Adrenal gland (tissue), 12 donors: ENCODE measurements around the gene UCN3. TPM values are rescaled to one million over a fixed set of nuclear protein-coding genes. Genes with fewer than 3 reads are reported as not detected.

Experiments used
- DNase-seq, 7 donors: peaks; one replicate each; pipeline ENCODE4 v3.0.0-alpha.2; 2019 to 2020
- H3K27ac ChIP-seq, 5 donors: fragments of 200-600 bp; sonication (generic) in 4 of 5; 1 replicate in 3 of 5; 2 replicates in 2 of 5; pipeline versions ENCODE4 v1.5.1 to v1.8.0; 2016 to 2020; ENCODE audit warnings: mild to moderate bottlenecking in 1 of 5
- H3K27me3 ChIP-seq: fragments of 200-600 bp; 2 replicates; pipeline ENCODE4 v1.8.0; 2021
- H3K36me3 ChIP-seq, 2 donors: fragments of 200-600 bp; replicated peaks in 1 of 2; 1 replicate in 1 of 2; 2 replicates in 1 of 2; pipeline versions ENCODE4 v1.5.1 to v1.8.0; 2018 to 2022
- H3K4me1 ChIP-seq, 2 donors: fragments of 200-600 bp; replicated peaks in 1 of 2; 1 replicate in 1 of 2; 2 replicates in 1 of 2; pipeline versions ENCODE4 v1.5.1 to v1.8.0; 2018 to 2021
- H3K4me3 ChIP-seq, 4 donors: fragments of 200-600 bp; sonication (generic) in 3 of 4; one replicate each; pipeline ENCODE4 v1.5.1; 2016 to 2018
- H3K9me3 ChIP-seq, 3 donors: fragments of 200-600 bp; sonication (generic) in 1 of 3; replicated peaks in 1 of 3; 1 replicate in 2 of 3; 2 replicates in 1 of 3; pipeline versions ENCODE4 v1.5.1 to v1.8.0; 2016 to 2021
- CTCF ChIP-seq, 6 experiments: fragments of 450-650 bp in 4 of 6; fragments of 200-600 bp in 2 of 6; sonication (generic) in 1 of 6; IDR thresholded peaks; 1 replicate in 5 of 6; 2 replicates in 1 of 6; pipeline versions ENCODE4 v1.5.1 to v1.8.0; 2016 to 2021; ENCODE audit warnings: antibody characterized with exemption in 6 of 6, mild to moderate bottlenecking in 2 of 6, moderate library complexity in 1 of 6
- POLR2A ChIP-seq, 2 donors: fragments of 450-650 bp; IDR thresholded peaks; one replicate each; pipeline ENCODE4 v1.6.1; 2017; ENCODE audit warnings: antibody characterized with exemption in 2 of 2, mild to moderate bottlenecking in 2 of 2, moderate library complexity in 1 of 2
- WGBS, 4 donors: extraction: QIAGEN DNeasy Blood & Tissue Kit in 2 of 4; methylation state at CpG; one replicate each; pipeline versions ENCODE4 v1.1.5 to v1.1.7; 2013 to 2017; 5-methylcytosine and 5-hydroxymethylcytosine counted together
- intact Hi-C, 2 donors: fragments of 100-400 bp; cut with DNase I; formaldehyde crosslinking; loops; one replicate each; pipeline versions ENCODE4 v1.14.1 to v1.15.0; 2022 to 2023
- polyA plus RNA-seq, 3 donors: library from polyadenylated mRNA; stranded (reverse); fragments of 200-250 nt in 2 of 3; fragments of 350-450 nt in 1 of 3; fragmentation: Illumina TruSeq in 1 of 3; extraction: RNeasy Lipid Tissue Mini Kit (QIAGEN cat#74804) in 1 of 3; gene quantifications; one replicate each; pipeline ENCODE4 v1.2.3, GENCODE V29; 2013 to 2014
- total RNA-seq, 9 donors: library from RNA; depleted of rRNA in 4 of 9; stranded (reverse); fragments of >200 nt in 4 of 9; fragments of 120-200 nt in 1 of 9; fragmentation: NEBNext Ultra II Directional in 1 of 9; extraction: Animal tissue kit (Norgen Biotek cat#: 25700) in 1 of 9; gene quantifications; one replicate each; pipeline versions ENCODE4 v1.1.0 to v1.2.4, GENCODE V29; 2013 to 2023
- donor health status: healthy with polysubstance abuse.
- donor health status: Bipolar disorder and iron deficiency.
- donor health status: DM: yes; HTN: yes; CAD: no.
- donor health status: DM: no; HTN: no; CAD: no.
- donor health status: DM: no; HTN: no; CAD: no.
- donor health status: DM: yes; HTN: yes; CAD: no.

Gene UCN3
- total and polyA plus RNA-seq, 12 donors = 0.20 to 1.0 (median 0.38) TPM; not detected in 8

- no peak overlapping the region for H3K27ac ChIP-seq
- intact Hi-C loops = no loop called here
- H3K27me3 ChIP-seq = no peaks in the 10 kb centered on the region
- H3K4me1 ChIP-seq = no peaks in the 10 kb centered on the region
- no peak for TF ChIP-seq CTCF (IDR thresholded peaks at IDR 0.05)
- TF ChIP-seq POLR2A (IDR thresholded peaks at IDR 0.05) = no peak
- H3K4me3 ChIP-seq = no peak overlapping the region
- H3K36me3 ChIP-seq = no peaks in the 10 kb centered on the region
- no peaks in the 10 kb centered on the region for H3K9me3 ChIP-seq
- DNase-seq = no peak
Measured at GRCh38 chr10:5338010-5338409, 26.8 kb upstream of the UCN3 start.

GRCh38 chr10:5343092-5343491, 21.7 kb upstream of the UCN3 start:
- TF ChIP-seq CTCF (IDR thresholded peaks at IDR 0.05) (no peak), POLR2A (IDR thresholded peaks at IDR 0.05) (no peak)
- no peaks in the 10 kb centered on the region for H3K4me1 ChIP-seq
- no peak overlapping the region for H3K4me3 ChIP-seq
- intact Hi-C loops = no loop called here
- H3K27ac ChIP-seq = no peak overlapping the region
- 72 to 79% (median 75%) methylated on average over 3 of the region's 3 CpGs for WGBS, 4 donors
- H3K9me3 ChIP-seq = no peaks in the 10 kb centered on the region
- no peak for DNase-seq
- H3K27me3 ChIP-seq = no peaks in the 10 kb centered on the region
- no peaks in the 10 kb centered on the region for H3K36me3 ChIP-seq

GRCh38 chr10:5343561-5343960, 21.2 kb upstream of the UCN3 start:
- Histone ChIP-seq H3K4me3 (no peak overlapping the region), H3K27me3 (no peaks in the 10 kb centered on the region), H3K9me3 (no peaks in the 10 kb centered on the region), H3K36me3 (no peaks in the 10 kb centered on the region), H3K27ac (no peak overlapping the region), H3K4me1 (no peaks in the 10 kb centered on the region)
- 47 to 63% (median 53%) methylated on average over 4 of the region's 4 CpGs for WGBS, 4 donors
- no peak for DNase-seq
- intact Hi-C loops = no loop called here
- TF ChIP-seq CTCF (IDR thresholded peaks at IDR 0.05) (no peak), POLR2A (IDR thresholded peaks at IDR 0.05) (no peak)

- no peaks in the 10 kb centered on the region for H3K36me3 ChIP-seq
- WGBS, 4 donors = 80 to 84% (median 81%) methylated on average over 4 of the region's 4 CpGs
- no peak overlapping the region for H3K27ac ChIP-seq
- H3K4me1 ChIP-seq = no peaks in the 10 kb centered on the region
- no peak for DNase-seq
- H3K27me3 ChIP-seq = no peaks in the 10 kb centered on the region
- H3K9me3 ChIP-seq = no peaks in the 10 kb centered on the region
- no peak for TF ChIP-seq POLR2A (IDR thresholded peaks at IDR 0.05)
- H3K4me3 ChIP-seq = no peak overlapping the region
- intact Hi-C loops = no loop called here
Measured at GRCh38 chr10:5343979-5344378, 20.8 kb upstream of the UCN3 start.

- no peak for DNase-seq
- Histone ChIP-seq H3K36me3 (no peaks in the 10 kb centered on the region), H3K4me3 (no peak overlapping the region), H3K27me3 (no peaks in the 10 kb centered on the region), H3K27ac (no peak overlapping the region), H3K9me3 (no peaks in the 10 kb centered on the region), H3K4me1 (no peaks in the 10 kb centered on the region)
- TF ChIP-seq CTCF (IDR thresholded peaks at IDR 0.05) (no peak), POLR2A (IDR thresholded peaks at IDR 0.05) (no peak)
- intact Hi-C loops = no loop called here
Measured at GRCh38 chr10:5344746-5345145, 20.0 kb upstream of the UCN3 start.
